ENCODE measurements around the gene EFNA5.

The EFNA5 gene

GRCh38 chr5:107717816-107718215 is 47.1 kb upstream of the EFNA5 start:
- no peak for TF ChIP-seq CSDC2 (CRISPR knock-in tag; IDR thresholded peaks at IDR 0.05)
- no peak for TF ChIP-seq ZFP3 (CRISPR knock-in tag; IDR thresholded peaks at IDR 0.05)
- TF ChIP-seq ZC3H10 (CRISPR knock-in tag; IDR thresholded peaks at IDR 0.05), result no peak
- TF ChIP-seq BACH2 (CRISPR knock-in tag; IDR thresholded peaks at IDR 0.05; ENCODE audit: borderline replicate concordance), result no peak
- TF ChIP-seq ZNF70 (CRISPR knock-in tag; IDR thresholded peaks at IDR 0.05), result no peak
- no peak for TF ChIP-seq PPARA (CRISPR knock-in tag; IDR thresholded peaks at IDR 0.05; ENCODE audit: borderline replicate concordance)
- TF ChIP-seq ESRRG (CRISPR knock-in tag; IDR thresholded peaks at IDR 0.05), result no peak
- no peak for ATAC-seq

DNA sequence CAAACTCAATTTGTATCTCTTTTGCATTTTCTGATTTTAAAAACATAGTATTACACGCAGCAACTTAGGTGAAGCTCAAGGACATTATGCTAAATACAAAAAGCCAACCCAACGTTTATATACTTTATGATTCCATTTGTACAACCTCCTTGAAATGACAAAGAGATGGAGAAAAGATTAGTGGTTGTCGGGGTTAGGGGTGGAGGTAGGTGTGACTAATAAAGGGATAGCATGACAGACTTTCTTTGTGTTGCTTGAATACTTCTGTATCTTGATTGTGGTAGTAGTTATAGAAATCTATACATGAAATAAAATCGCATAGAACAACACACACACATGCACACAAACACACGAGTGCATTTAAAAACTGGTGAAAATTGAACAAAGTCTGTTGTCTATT is 42.5 kb upstream of the EFNA5 start:
- no peak for ATAC-seq
- TF ChIP-seq CSRNP3 (CRISPR knock-in tag; IDR thresholded peaks at IDR 0.05), result no peak
- TF ChIP-seq SNAI2 (CRISPR knock-in tag; IDR thresholded peaks at IDR 0.05), result no peak
- no peak for TF ChIP-seq TCF4 (CRISPR knock-in tag; IDR thresholded peaks at IDR 0.05; ENCODE audit: borderline replicate concordance)
- TF ChIP-seq ZNF565 (CRISPR knock-in tag; conservative IDR thresholded peaks at IDR 0.05; ENCODE audit: low read depth), result no peak
- TF ChIP-seq GLIS3 (CRISPR knock-in tag; IDR thresholded peaks at IDR 0.05), result no peak

DNA sequence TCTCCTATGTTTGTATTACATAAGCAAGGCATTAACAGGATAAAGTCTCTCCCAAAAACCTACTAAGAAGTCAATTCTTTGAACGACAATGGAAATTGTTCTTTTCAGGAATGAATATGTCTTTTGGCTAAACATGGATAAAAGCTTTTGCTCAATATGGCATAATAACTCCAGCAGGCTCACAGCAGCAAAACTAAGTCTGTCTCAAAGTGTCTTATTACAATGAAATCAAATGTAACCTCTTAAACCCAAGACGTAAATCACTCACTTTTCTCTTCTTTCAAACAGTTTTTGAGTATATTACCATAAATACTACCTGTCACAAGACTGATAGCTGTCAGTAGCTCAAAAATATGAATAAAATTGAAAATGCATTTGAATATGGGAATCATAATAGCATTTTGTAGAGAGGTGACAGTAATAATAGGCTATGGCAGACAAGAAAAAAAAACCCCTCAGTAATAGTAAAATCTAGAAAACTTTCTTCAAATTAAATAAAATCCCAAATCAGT is 41.7 kb upstream of the EFNA5 start:
- TF ChIP-seq ISL1 (CRISPR knock-in tag; IDR thresholded peaks at IDR 0.05) (no peak), OSR1 (CRISPR knock-in tag; IDR thresholded peaks at IDR 0.05) (no peak), ZNF70 (CRISPR knock-in tag; IDR thresholded peaks at IDR 0.05) (no peak), ARNTL (CRISPR knock-in tag; IDR thresholded peaks at IDR 0.05; ENCODE audit: borderline replicate concordance, low read depth) (no peak), POU6F1 (CRISPR knock-in tag; IDR thresholded peaks at IDR 0.05; ENCODE audit: borderline replicate concordance, low read depth) (no peak), TCF4 (CRISPR knock-in tag; IDR thresholded peaks at IDR 0.05; ENCODE audit: borderline replicate concordance) (no peak), ZC3H10 (CRISPR knock-in tag; IDR thresholded peaks at IDR 0.05) (no peak), PPARA (CRISPR knock-in tag; IDR thresholded peaks at IDR 0.05; ENCODE audit: borderline replicate concordance) (no peak), ESRRG (CRISPR knock-in tag; IDR thresholded peaks at IDR 0.05) (no peak), CSRNP3 (CRISPR knock-in tag; IDR thresholded peaks at IDR 0.05) (no peak), ZFP30 (CRISPR knock-in tag; IDR thresholded peaks at IDR 0.05) (no peak)
- TF ChIP-seq, protein P1, sequence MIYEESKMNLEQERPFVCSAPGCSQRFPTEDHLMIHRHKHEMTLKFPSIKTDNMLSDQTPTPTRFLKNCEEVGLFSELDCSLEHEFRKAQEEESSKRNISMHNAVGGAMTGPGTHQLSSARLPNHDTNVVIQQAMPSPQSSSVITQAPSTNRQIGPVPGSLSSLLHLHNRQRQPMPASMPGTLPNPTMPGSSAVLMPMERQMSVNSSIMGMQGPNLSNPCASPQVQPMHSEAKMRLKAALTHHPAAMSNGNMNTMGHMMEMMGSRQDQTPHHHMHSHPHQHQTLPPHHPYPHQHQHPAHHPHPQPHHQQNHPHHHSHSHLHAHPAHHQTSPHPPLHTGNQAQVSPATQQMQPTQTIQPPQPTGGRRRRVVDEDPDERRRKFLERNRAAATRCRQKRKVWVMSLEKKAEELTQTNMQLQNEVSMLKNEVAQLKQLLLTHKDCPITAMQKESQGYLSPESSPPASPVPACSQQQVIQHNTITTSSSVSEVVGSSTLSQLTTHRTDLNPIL (CRISPR knock-in tag; IDR thresholded peaks at IDR 0.05; ENCODE audit: low read depth), result no peak
- TF ChIP-seq, protein P2, sequence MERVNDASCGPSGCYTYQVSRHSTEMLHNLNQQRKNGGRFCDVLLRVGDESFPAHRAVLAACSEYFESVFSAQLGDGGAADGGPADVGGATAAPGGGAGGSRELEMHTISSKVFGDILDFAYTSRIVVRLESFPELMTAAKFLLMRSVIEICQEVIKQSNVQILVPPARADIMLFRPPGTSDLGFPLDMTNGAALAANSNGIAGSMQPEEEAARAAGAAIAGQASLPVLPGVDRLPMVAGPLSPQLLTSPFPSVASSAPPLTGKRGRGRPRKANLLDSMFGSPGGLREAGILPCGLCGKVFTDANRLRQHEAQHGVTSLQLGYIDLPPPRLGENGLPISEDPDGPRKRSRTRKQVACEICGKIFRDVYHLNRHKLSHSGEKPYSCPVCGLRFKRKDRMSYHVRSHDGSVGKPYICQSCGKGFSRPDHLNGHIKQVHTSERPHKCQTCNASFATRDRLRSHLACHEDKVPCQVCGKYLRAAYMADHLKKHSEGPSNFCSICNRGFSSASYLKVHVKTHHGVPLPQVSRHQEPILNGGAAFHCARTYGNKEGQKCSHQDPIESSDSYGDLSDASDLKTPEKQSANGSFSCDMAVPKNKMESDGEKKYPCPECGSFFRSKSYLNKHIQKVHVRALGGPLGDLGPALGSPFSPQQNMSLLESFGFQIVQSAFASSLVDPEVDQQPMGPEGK (CRISPR knock-in tag; IDR thresholded peaks at IDR 0.05; ENCODE audit: borderline replicate concordance), result no peak
- no peak for ATAC-seq

GRCh38 chr5:107705402-107706014 is 34.8 kb upstream of the EFNA5 start:
- no peak for ATAC-seq
- TF ChIP-seq, protein P1 (CRISPR knock-in tag; IDR thresholded peaks at IDR 0.05; ENCODE audit: low read depth), result no peak
- TF ChIP-seq ISL1 (CRISPR knock-in tag; IDR thresholded peaks at IDR 0.05) (no peak), TOX (CRISPR knock-in tag; IDR thresholded peaks at IDR 0.05; ENCODE audit: borderline replicate concordance) (no peak), TCF4 (CRISPR knock-in tag; IDR thresholded peaks at IDR 0.05; ENCODE audit: borderline replicate concordance) (no peak), ARNTL (CRISPR knock-in tag; IDR thresholded peaks at IDR 0.05; ENCODE audit: borderline replicate concordance, low read depth) (no peak)
- TF ChIP-seq, protein P3, sequence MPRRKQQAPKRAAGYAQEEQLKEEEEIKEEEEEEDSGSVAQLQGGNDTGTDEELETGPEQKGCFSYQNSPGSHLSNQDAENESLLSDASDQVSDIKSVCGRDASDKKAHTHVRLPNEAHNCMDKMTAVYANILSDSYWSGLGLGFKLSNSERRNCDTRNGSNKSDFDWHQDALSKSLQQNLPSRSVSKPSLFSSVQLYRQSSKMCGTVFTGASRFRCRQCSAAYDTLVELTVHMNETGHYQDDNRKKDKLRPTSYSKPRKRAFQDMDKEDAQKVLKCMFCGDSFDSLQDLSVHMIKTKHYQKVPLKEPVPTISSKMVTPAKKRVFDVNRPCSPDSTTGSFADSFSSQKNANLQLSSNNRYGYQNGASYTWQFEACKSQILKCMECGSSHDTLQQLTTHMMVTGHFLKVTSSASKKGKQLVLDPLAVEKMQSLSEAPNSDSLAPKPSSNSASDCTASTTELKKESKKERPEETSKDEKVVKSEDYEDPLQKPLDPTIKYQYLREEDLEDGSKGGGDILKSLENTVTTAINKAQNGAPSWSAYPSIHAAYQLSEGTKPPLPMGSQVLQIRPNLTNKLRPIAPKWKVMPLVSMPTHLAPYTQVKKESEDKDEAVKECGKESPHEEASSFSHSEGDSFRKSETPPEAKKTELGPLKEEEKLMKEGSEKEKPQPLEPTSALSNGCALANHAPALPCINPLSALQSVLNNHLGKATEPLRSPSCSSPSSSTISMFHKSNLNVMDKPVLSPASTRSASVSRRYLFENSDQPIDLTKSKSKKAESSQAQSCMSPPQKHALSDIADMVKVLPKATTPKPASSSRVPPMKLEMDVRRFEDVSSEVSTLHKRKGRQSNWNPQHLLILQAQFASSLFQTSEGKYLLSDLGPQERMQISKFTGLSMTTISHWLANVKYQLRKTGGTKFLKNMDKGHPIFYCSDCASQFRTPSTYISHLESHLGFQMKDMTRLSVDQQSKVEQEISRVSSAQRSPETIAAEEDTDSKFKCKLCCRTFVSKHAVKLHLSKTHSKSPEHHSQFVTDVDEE (CRISPR knock-in tag; IDR thresholded peaks at IDR 0.05), result no peak
- TF ChIP-seq, protein P2 (CRISPR knock-in tag; IDR thresholded peaks at IDR 0.05; ENCODE audit: borderline replicate concordance), result no peak
